HK-2 (cell line): Measurements from ENCODE around the gene PLCD3.
"Not testable (repeated sequence)": the region's sequence is repeated elsewhere in the genome, so short reads cannot be mapped to it uniquely, and the experiment has no call there.

Experiments
- DNase-seq: peaks from one replicate; pipeline ENCODE4 v3.0.0-alpha.2; 2018; ENCODE audit not compliant: unreplicated experiment

PLCD3 gene

GRCh38 chr17:45135192-45135977 is 3.1 kb upstream of the PLCD3 start, which contains the start of gene ACBD4:
Gene ACBD4 (plus strand): TSS chr17:45135687. CDS start chr17:45136145, 458 bp downstream.
- peak; percentile 99 for DNase-seq

- peak; percentile 91 for DNase-seq
Measured at GRCh38 chr17:45132572-45133463, 503 bp upstream of the PLCD3 start.

GRCh38 chr17:45131616-45132319 is 547 bp downstream of the PLCD3 start:
- DNase-seq = peak; percentile 65

DNA sequence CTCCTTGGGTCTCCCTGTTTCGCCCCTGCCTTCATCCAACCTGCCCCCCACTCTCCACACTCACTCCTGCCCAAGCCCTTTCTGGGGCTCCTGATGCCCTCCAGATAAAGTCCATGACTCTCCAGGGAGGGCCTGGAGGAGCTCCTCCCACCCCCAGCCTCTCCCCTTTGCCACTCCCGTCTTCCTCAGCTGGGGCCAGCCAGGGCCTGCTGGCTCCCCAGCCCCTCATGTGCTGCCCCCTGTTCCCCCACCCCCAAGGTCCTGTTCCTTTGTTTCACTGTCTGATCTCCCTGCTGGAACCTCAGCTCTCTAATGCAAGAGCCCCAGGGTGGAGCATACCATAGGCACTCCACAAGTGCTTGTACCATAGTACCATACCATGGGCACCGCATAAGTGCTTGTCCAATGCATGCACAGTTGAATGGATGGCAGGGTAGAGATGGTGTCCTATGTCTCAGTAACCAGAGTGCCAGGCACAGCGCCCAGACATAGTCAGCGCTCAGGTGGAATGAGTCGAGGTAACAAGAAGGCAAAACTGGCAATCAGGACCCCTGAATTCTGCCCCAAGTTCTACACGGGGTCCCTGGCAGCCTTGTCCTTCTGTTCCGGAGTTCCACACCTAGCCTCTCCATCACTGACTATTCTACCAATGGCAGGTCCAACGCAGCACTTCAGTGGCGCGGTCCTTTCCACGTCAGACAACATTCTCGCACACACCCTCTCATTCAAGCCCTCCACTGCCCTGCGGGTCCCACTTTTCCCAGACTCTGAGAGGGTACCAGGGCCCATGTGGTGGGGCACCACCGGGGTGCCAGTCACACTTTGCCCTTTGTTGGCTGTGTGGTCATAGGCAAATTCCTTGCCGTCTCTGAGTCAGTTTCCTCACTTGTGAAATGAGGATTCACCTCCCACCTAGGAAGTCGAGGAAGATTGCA is 1.4 kb downstream of the PLCD3 start:
- DNase-seq = no peak

DNA sequence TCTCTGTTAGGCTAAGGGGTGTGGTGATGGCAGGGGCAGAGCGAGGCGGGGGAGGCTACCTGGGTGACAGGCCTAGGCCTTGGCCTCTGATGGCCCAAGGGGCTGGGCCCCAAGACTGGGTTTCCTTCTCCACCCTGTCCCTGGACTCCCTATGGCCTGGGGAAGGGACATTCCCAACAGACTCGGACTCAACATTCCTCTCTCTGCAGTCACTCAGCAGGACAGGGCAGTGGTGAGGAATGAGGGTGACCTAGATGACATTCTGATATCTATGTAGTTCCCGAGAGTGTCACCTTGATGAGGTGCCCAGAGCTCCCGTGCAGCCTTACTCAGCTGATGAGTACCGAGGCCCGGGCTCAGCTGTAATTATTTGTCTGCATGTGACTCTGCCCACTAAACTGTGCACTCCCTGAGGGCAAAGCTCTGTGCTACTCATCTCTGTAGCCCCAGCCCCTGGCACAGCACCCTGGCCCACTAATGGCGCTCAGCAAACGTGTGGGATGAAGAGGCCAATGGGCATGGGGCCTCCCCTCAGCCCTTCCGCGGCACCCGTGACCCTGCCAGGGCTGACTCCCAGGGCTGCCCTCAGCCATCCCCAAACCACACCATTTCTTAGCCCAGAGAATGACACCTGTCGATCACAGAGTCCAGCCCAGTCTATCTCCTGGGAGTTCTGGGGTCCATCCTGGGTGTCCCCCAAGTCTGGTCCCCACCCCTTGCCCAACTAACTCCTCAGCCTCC is 2.2 kb downstream of the PLCD3 start:
- DNase-seq = no peak

DNA sequence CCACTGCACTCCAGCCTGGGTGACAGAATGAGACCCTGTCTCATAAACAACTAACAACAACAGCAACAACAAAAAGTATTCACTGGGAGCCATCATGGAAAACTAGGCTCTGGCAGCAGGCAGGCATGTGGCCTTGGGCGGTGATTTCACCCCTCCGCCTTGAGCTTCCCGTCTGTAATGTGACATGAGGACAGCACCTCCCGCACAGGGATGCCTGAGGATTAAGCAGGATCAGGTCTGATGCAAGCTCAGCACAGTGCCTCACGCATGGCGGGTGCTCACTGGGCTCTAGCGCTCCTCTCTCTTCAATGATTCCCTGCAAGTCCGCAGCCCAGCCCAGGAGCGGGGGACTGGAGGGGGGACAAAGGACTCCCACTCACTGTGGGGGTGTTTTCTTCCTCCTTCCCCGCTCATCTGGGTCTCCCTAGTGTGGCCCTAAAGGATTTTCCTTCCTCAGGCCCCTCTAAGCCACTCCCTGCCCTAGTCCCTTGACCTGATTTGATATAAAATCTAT is 2.8 kb downstream of the PLCD3 start:
- no peak for DNase-seq

DNA sequence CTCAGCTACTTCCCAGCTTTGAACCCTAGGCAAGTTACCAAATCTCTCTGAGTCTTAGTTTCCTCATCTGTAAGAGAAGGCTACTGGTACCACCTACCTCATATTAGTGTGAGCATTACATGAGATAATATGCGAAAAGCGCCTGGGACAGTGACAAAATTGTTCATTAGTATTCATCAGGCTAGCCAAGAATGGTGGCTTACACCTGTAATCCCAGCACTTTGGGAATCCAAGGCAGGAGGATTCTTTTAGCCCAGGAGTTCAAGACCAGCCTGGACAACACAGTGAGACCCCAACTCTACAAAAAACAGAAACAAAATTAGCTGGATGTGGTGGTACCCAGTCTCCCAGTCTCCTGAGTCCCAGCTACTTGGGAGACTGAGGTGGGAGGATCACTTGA is 3.3 kb downstream of the PLCD3 start:
- DNase-seq = no peak

- DNase-seq = no peak
Measured at GRCh38 chr17:45128331-45128730, 4.0 kb downstream of the PLCD3 start.

- peak; percentile 50 for DNase-seq
Measured at GRCh38 chr17:45127548-45128300, 4.6 kb downstream of the PLCD3 start.

DNA sequence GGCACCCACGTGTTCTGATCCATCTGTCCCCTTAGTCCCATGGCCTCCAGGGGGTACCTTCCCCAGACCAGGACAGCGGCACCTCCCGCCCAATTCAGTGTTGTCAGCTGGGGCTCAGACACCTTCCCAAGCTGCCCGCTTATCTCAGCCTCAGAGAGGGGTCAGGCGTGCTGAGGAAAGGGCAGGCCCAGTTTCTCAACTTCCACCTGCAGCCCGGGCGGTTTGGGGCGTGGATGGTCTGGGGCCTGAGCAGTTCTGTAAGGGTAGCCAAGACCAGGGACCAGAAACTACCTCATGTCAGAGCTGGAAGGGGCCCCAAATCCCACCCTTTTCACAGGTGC is 5.1 kb downstream of the PLCD3 start:
- no peak for DNase-seq

- DNase-seq = no peak
Measured at GRCh38 chr17:45125509-45125908, 6.8 kb downstream of the PLCD3 start.

GRCh38 chr17:45124797-45125122 is 7.6 kb downstream of the PLCD3 start:
- not testable (repeated sequence) for DNase-seq

- peak; percentile 81 for DNase-seq
Measured at GRCh38 chr17:45123930-45124796, 8.2 kb downstream of the PLCD3 start.

GRCh38 chr17:45123076-45123770 is 9.1 kb downstream of the PLCD3 start:
- DNase-seq = no peak

GRCh38 chr17:45121055-45121454 is 11.3 kb downstream of the PLCD3 start:
- DNase-seq = no peak

DNA sequence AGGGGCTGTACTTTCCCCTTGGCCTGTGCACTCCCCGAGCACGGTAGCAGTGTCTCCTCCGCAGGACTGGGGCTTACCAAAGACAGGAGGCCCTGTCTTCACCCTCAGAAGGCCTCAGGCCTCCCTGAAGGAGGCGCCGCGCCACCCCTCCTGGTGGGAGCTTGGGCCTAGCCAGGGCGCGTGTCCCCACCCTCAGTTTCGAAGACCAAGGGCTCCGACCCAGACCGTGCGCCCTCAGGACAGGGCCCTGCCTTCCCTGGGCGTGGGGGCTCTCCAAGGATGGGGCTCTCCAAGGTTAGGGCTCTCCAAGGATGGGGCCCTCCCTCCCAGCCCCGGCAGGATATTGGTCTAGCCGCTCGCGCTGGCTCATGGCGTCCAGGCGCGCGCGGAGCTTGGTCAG is 11.8 kb downstream of the PLCD3 start:
- no peak for DNase-seq

- no peak for DNase-seq
Measured at GRCh38 chr17:45119964-45120363, 12.4 kb downstream of the PLCD3 start.

DNA sequence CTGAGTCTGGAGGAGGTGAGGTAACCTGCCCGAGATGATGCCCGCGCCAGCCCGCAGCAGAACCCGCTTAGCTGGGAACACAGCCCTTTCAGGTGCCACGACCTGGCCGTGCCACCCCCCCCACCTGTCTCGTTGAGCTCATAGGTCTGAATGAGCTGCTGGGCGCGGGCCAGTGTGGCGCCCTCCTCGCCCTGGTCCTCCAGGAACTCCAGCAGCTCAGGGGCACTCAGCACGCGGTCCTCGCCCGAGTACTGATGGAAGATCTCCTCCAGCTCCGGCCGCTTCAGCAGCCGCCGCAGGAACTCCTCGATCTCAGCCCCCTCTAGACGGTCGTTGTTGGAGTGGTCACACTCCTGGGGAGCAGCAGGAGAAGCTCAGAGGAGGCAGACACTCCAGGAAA is 13.6 kb downstream of the PLCD3 start:
- DNase-seq = no peak
